GM21515 (cell line): ENCODE results near the gene EIF5.

Experiments
- ATAC-seq: cut with Tn5 transposase; IDR thresholded peaks from one replicate; pipeline ENCODE4 v1.9.1; 2021; ENCODE audit not compliant: unreplicated experiment

Gene EIF5

DNA sequence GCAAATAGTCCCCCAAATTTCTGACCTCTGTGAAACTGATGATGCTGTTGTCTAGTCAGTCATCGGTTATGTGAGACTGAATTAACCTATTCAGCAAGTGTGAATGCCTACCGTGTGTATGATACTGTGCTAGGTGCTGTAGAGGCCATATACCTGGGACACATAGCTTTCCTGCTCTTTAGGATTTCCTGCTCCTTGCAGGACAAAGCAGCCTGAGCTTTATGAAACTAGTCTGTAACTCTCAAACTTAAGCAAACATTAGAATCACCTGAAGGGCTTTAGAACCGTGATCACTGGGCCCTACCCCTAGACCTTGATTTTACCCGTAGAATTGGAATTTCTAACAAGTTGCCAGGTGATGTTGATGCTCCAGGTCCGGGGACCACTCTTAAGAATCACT is 58.1 kb downstream of the EIF5 start:
- no peak for ATAC-seq

DNA sequence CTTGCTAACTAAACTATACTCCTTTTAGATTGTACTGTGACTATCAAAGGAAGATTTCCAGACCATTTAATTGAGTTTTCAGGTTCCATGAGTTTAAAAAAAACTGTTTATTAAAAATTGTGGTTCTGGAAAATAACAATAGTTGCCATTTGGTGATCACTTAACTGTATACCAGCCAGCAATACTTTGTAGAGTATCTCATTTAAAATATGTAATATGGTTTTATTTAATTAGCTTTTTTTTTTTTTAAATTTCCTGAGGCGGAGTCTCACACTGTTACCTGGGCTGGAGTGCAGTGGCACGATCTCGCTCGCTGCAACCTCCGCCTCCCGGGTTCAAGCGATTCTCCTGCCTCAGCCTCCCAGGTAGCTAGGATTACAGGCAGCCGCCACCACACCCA is 58.5 kb downstream of the EIF5 start:
- no peak for ATAC-seq

DNA sequence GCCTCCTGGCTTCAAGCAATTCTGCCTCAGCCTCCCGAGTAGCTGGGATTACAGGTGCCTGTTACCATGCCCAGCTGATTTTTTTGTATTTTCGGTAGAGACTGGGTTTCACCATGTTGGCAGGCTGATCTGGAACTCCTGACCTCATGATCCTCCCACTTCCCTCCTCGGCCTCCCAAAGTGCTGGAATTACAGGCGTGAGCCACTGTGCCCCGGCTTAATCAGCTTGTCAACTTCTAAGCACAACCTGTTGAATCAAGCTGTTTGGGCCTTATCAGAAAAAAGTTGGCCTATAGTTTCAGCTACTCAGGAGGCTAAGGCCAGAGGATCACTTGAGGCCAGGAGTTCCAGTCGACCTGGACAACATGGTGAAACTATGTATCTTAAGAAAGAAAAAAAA is 59.0 kb downstream of the EIF5 start:
- no peak for ATAC-seq

DNA sequence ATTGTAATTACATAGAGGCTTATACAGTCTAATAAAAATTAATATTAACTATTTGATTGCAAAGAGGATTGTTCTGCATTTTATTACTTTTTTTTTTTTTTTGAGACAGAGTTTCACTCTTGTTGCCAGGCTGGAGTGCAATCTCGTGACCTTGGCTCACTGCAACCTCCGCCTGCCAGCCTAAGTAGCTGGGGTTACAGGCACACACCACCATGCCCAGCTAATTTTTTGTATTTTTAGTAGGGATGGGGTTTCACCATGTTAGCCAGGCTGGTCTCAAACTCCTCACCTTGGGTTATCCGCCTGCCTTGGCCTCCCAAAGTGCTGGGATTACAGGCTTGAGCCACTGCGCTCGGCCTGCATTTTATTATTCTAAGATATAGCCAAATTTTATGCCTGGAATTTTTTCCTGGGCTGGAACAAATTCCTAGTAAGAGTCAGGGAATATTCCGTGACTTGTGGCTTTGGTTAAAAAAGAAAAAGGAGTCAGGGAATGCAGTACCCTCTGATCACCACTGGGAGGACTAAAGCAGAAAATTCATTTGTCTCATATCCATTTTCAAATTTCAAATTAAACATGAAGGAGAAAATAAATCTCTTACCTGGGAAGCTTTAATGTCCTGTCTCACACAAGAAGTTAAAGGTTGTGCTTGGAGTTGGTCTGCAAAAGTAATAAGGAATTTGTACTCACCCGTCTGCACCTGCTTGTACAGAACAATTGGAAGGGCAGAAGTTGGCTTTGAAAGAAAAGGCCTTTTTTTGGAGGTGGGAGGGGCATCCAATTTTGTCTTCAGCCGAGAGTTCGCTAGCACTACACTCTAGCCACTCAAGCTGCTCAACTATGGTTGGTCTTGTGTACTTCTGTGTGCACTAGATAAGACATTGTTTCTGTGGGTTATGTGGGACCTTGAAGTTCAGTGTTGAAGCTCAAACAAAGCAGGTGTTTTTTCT is 59.9 kb downstream of the EIF5 start:
- ATAC-seq = no peak
